Anterior cingulate cortex (tissue), 58 donors: Measurements from ENCODE around the gene REST.

Experiments
- DNase-seq, 58 donors: peaks; one replicate each; lab custom pipeline; 2025; lab: John Stamatoyannopoulos, UW

Gene REST

DNA sequence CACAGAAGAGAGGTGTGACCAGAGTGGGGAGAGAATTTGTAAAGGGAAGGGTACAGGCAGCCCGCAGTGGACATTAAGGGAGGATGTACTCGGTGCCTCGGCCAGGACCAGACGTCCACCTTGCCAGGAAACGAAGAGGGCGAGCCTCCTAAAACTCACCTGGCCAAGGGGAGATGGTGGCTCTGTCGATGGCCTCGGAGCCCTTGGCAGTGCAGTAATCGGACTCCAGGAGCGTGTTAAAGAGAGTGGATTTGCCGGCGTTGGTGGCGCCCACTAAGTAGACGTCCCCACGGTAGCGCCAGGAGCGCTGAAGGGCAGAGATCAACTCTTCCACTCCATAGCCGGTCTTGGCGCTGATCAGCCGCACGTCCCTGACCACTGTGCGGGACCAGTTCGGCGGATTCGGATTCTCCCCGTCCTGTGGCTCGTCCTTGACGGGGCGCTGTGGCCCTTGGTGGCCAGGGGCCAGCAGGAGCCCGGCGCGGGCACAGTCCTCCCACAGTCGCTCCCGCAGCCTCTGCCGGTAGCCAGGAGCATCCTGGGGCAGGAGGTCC, 68.7 kb downstream of the REST start:
- peak in 1 of 58 donors; percentile 32 for DNase-seq

DNA sequence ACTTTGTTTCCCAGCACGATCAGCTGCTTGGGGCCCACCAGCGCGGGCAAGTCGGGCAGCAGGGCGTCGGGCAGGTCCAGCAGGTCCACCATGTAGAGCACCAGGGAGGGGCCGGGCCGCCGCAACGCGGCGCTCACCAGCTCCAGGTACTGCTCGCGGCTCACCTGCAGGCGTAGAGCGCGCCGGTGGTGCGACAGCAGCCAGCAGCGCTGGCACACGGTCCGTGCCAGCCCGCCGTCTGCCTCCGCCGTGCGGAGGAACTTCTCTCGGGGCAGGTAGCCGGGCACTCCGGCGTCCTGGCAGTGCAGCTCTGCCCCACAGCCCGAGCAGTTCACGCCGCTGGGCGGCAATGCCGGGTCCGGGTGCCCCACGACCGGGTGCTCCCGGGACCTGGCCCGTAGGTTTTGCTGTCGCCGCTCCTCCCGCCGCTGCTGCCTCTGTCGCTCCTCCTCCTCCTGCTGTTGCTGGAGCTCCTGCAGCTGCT, 69.2 kb downstream of the REST start:
- DNase-seq = peak in 18 of 58 donors; percentile 27 to 65 (median 43)

DNA sequence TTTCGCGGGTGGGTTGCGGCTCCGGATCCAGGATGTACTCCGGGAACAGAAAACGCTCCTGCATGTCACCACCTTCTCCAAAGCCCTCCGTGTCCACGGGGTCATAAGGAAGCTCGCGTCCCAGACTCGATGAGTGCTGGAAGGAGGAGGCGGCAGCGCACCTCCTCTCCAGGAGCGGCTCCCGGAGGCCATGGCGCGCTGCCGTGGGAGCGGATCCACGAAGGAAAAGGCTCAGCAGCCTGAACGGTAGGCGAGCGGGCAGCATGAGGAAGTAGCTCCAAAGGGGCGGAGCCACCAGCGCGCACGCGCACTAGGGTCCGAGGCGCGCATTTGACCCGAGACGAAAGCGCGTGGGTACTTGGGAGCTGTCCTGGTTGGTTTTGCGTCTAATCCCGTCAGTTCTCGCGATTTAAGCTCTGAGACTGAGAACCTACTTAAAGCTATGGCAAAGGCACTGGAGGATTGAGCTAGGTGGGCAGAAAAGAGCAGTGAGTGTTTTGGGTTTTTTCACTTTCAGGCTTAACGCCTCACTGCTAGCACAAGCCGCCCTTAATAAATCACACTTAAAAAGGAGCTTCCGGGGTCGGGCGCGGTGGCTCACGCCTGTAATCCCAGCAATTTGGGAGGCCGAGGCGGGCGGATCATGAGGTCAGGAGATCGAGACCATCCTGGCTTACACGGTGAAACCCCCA, 69.8 kb downstream of the REST start, which contains the start of gene NOA1:
TSS of gene NOA1 (minus strand) at position 286 of the 692 bp plus-strand sequence. CDS start at position 265, 21 bp downstream.
- peak; percentile 84 to 98 (median 94) for DNase-seq

DNA sequence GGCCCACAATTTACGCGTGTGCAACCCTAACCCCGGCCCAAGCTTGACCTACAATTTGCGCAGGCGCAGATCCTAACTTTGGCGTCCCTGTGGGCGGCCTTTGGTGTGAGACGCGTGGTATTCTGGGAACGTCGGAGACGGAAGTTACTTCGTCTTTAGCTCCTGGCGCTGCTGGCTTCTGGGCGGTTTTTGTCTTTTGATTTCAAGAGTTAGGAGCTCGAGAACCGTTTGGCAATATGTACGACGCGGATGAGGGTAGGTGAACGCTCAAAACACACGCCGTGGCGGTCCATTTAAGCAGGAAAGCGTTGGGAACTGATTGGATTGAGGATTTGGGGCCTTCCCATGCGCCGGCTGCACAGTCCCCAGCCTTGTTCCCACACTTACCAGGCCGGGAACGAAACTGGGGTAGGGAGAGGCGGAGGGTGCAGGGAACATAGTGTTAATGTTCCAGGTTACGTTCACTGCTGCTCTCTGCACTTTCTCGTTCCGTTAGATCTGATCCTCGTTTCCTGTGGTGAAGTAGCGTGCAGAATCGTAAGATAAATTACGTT, 71.1 kb downstream of the REST start, which contains the start of gene POLR2B:
TSS of gene POLR2B (plus strand) at position 147 of the 554 bp plus-strand sequence. CDS start at position 237, 90 bp downstream.
- DNase-seq = peak; percentile 27 to 96 (median 90)

DNA sequence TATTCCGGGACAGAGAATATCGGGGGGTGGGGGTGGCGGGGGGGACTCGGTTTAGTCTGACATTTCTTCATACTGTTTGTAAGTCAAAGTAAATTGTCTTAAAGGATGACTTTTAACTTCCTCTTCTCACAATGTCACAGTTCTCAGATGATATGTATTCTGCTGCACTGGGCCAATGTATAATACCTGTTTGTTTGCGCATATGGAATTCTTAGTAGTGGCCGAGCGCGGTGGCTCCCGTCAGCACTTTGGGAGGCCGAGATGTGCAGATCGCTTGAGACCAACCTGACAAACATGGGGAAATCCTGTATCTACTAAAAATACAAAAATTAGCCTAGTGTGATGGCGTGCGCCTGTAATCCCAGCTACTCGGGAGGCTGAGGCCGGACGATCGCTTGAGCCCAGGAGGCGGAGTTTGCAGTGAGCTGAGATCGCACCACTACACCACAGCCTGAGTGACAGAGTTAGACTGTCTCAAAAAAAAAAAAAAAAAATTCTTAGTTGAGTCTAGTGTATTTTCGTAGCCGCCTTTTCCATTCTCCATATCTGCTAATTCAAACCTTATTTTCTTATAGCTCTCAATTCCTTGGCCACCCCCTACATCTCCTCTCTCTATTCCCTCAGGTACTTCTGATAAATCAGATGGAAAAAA, 71.8 kb downstream of the REST start:
- no peak for DNase-seq

DNA sequence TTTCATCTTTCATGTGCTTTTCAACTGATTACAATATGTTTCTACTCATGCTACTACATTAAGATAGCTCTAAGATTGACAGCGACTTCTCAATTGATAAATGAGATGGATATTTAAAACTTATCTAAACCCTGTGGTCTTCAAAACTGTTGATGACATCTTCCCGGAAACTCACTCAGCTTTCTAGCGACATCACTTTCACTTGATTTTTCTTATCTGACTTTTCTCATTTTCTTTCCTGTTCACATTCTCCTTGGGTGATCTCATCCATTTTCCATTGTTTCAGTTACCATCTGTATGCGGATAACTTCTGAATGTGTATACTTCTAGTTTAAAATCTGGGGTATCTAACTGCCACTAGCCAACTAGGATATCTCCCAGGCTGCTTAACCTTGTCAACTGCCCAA, 74.1 kb downstream of the REST start:
- DNase-seq = no peak

DNA sequence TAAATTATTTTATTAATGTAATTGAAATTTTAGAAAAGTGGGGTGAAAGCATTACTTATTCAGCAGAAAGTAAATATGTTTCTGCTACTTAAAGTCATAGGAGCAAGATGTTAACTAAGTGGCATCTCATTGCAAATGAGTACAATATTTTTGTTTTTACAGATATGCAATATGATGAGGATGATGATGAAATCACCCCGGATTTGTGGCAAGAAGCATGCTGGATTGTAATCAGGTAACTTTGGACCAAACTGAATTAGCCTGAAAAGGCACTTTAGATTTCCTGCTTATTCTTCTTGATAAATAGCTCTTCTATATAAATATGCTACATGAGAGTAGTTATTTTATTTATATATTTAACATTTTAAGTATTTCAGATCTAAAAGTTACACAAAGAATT, 78.5 kb downstream of the REST start:
- DNase-seq = no peak

DNA sequence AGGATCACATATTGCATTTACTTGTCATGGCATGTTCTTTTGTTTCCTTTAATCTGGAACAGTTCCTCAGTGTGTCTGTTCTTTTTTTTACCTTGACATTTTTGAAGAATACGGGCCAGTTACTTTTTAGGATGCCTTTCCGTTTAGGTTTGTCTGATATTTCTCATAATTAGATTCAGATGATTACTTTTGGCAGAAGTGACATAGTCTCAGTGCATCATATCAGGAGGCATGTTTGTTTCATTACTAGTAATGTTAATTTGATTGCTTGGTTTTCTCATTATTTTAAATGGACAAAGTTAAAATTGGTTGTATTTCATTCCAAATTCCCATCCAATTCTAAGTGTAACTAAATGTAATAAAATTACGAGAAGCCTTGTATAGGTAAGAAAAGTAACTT, 79.3 kb downstream of the REST start:
- no peak for DNase-seq

DNA sequence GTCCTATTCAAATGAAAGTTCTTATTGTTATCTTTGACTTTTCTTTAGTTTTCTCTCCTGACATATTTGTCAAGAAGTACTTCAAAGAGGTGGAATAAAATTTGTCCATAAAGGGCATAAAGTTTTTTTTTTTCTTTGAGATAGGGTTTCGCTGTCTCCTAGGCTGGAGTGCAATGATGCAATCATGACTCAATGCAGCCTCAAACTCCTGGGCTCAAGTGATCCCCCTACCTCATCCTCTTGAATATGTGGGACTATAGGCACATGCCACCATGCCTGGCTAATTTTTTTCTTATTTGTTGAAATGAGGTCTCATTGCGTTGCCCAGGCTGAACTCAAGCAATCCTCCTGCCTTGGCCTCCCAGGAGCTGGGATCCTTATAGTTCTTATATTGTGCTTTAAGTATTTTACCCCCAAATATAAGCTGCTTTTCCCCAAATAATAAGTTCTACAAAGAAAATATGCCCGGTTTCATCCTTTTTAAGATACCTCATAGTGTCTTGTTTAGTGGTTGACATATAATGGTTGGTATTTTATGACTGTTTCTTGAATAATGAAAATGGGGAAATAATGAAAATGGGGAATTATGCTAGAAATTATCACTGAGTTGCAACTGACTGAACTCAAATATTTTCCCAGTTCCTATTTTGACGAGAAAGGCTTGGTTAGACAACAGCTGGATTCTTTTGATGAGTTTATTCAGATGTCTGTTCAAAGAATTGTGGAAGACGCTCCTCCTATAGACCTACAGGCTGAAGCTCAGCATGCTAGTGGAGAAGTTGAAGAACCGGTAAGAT, 82.6 kb downstream of the REST start:
- DNase-seq = no peak

DNA sequence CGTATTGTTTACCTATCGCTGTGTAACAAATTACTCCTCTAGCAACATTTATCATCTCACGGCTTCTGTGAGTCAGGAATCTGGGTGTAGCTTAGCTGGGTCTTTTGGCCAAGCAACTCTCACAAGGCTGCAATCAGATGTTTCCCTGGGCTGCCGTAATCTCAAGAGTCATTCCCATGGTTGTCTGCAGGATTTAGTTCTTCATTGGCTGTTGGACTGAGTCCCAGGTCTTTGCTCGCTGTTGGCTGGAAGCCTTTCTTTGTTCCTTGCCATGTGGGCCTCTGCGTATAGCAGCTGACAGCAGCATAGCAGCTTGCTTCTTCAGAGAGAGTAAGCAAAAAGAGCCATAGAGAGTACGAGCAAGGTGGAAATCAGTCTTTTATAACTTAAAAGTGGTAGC, 87.8 kb downstream of the REST start:
- DNase-seq = peak; percentile 3 to 89 (median 64)

DNA sequence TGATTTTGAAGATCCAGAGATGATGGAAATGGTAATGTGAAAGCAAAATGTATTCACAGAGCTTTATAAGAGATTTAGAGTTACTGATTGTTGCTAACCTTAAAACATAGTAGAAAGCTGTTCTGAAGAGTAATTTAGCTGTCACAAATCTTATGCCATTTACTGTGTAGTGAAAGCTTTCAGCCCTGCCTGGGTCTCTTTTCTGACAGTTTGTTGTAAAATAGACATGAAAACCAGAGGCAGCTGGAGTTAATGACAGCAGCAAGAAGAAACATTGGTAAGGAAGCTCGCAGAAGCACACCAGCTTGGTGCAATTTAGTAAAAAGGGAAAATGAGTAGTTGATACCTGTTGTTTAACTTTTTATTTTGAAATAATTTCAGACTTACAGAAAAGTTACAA, 92.1 kb downstream of the REST start:
- DNase-seq = no peak

DNA sequence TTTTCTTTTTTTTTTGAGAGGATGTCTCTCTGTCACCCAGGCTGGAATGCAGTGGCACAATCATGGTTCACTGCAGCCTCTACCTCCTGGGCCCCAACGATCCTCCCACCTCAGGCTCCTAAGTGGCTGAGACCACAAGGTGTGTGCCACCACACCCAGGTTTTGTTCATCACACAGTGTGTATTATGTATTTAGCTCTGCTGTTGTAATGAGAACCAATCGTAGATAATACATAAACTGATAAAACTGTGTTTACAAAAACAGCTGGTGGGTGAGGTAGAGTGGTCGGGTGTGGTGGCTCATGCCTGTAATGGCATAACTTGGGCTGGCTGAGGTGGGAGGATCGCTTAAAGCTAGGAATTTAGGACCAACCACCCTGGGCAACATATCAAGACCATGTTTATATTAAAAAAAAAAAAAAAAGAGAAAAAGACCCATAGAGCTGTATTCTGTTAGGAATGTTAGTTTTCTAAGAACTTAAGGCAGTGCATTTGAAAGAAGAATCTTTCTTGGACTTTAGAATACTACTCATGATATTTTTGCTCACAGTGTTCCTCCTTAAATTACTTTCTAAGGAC, 105.9 kb downstream of the REST start:
- no peak for DNase-seq
